Left lobe of liver (tissue), 2 donors: ENCODE results near the gene ARHGAP15. TPM values are rescaled to one million over a fixed set of nuclear protein-coding genes. Genes with fewer than 3 reads are reported as not detected.

ENCODE experiments used
- ATAC-seq: fragments of 200-7000 bp; cut with Tn5 transposase; one replicate; pipeline ENCODE4 v1.9.1; 2020; ENCODE audit warnings: mild to moderate bottlenecking, moderate library complexity
- DNase-seq: peaks from one replicate; pipeline ENCODE4 v3.0.0-alpha.2; 2020; ENCODE audit warnings: low spot score
- total RNA-seq: library from RNA; stranded (reverse); gene quantifications from one replicate; pipeline ENCODE4 v1.2.1, GENCODE V29; 2021
- donor health status: DM: no; HTN: no; CAD: no; lungs with moderate emphysema.
- donor health status: DM: no; HTN: yes; CAD: no.

The ARHGAP15 gene
- total RNA-seq, 1 donor from 2014 or later, result 2.3 TPM

- DNase-seq, result no peak
Observed at GRCh38 chr2:143334837-143335236, 205.6 kb downstream of the ARHGAP15 start.

GRCh38 chr2:143336719-143337210 lies 207.5 kb downstream of the ARHGAP15 start:
- DNase-seq, result no peak
- ATAC-seq, result no peak

More at GRCh38 chr2:143334837-143335236, 205.6 kb downstream of the ARHGAP15 start:
- no peak for ATAC-seq

- no peak for DNase-seq
Observed at GRCh38 chr2:143341478-143341877, 212.3 kb downstream of the ARHGAP15 start.

GRCh38 chr2:143344780-143345179 lies 215.6 kb downstream of the ARHGAP15 start:
- ATAC-seq (no peak), DNase-seq (no peak)

More at GRCh38 chr2:143341478-143341877, 212.3 kb downstream of the ARHGAP15 start:
- ATAC-seq, result no peak

- no peak for ATAC-seq
- DNase-seq, result no peak
Observed at GRCh38 chr2:143345887-143346787, 216.9 kb downstream of the ARHGAP15 start.

- no peak for DNase-seq
- ATAC-seq, result no peak
Observed at GRCh38 chr2:143347271-143347695, 218.1 kb downstream of the ARHGAP15 start.

GRCh38 chr2:143347901-143348414 lies 218.7 kb downstream of the ARHGAP15 start:
- DNase-seq (no peak), ATAC-seq (no peak)

- ATAC-seq (no peak), DNase-seq (no peak)
Observed at GRCh38 chr2:143354050-143354750, 225.0 kb downstream of the ARHGAP15 start.

- ATAC-seq, result no peak
- no peak for DNase-seq
Observed at GRCh38 chr2:143355870-143356269, 226.7 kb downstream of the ARHGAP15 start.

- DNase-seq (no peak), ATAC-seq (no peak)
Observed at GRCh38 chr2:143356336-143356735, 227.1 kb downstream of the ARHGAP15 start.

GRCh38 chr2:143356736-143357446 lies 227.7 kb downstream of the ARHGAP15 start:
- ATAC-seq (no peak), DNase-seq (no peak)

GRCh38 chr2:143357966-143358365 lies 228.7 kb downstream of the ARHGAP15 start:
- no peak for ATAC-seq
- no peak for DNase-seq

- DNase-seq (no peak), ATAC-seq (no peak)
Observed at GRCh38 chr2:143361346-143361745, 232.1 kb downstream of the ARHGAP15 start.

- ATAC-seq, result no peak
- DNase-seq, result no peak
Observed at GRCh38 chr2:143371616-143372015, 242.4 kb downstream of the ARHGAP15 start.

- DNase-seq (no peak), ATAC-seq (no peak)
Observed at GRCh38 chr2:143375384-143375880, 246.2 kb downstream of the ARHGAP15 start.

- ATAC-seq (no peak), DNase-seq (no peak)
Observed at GRCh38 chr2:143378996-143379395, 249.8 kb downstream of the ARHGAP15 start.

GRCh38 chr2:143379955-143380354 lies 250.7 kb downstream of the ARHGAP15 start:
- DNase-seq (no peak), ATAC-seq (no peak)

- ATAC-seq (no peak), DNase-seq (no peak)
Observed at GRCh38 chr2:143382573-143382972, 253.4 kb downstream of the ARHGAP15 start.

- DNase-seq (no peak), ATAC-seq (no peak)
Observed at GRCh38 chr2:143383016-143383415, 253.8 kb downstream of the ARHGAP15 start.

GRCh38 chr2:143384111-143384510 lies 254.9 kb downstream of the ARHGAP15 start:
- DNase-seq (no peak), ATAC-seq (no peak)

GRCh38 chr2:143390171-143390570 lies 261.0 kb downstream of the ARHGAP15 start:
- DNase-seq, result no peak
- no peak for ATAC-seq
